ENCODE results near the gene RTN3.
A peak's percentile ranks its signal among the peaks of the same experiment; 100 is the strongest.

RTN3 gene

DNA sequence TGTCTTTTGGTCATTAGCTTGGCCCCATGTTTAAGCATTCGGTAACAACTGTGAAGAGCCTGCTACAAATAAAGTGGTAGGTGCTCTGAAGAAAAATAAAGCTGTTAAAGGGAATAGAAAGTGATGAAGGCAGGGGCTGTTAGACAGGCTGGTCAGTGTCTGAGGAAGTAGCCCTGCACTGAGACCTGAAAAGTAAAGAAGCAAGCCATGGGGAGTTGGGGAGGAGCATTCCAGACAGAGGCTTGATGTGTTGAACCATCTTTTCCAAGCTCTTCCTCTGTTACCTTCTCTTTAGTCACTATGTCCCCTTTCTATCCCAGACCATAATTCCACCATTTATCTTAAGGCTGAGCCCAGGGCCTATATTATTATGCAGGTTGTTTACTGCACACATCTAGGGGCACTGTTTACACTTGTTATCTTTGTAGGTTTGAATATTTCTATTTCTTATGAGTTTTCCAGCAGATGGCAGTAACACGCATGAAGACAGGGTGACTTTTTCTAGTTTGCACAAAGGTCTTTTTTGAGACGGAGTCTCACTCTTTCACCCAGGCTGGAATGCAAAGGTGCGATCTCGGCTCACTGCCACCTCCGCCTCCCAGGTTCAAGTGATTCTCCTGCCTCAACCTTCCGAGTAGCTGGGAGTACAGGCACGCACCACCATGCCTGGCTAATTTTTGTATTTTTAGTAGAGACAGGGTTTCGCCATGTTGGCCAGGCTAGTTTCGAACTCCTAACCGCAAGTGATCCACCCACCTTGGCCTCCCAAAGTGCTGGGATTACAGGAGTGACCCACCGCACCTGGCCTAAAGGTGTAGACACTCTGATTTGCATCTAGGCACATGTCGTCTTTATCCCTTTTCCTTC lies 64.2 kb downstream of the RTN3 start:
- TF ChIP-seq ZFX (IDR thresholded peaks at IDR 0.05; ENCODE audit: borderline replicate concordance), result no peak
- peak; percentile 45 for TF ChIP-seq CTCF (IDR thresholded peaks at IDR 0.05)
- H3K27ac ChIP-seq, result no peak overlapping the region

- TF ChIP-seq ZFX (IDR thresholded peaks at IDR 0.05; ENCODE audit: borderline replicate concordance) (no peak), CTCF (IDR thresholded peaks at IDR 0.05) (no peak)
These were observed 65.7 kb downstream of the RTN3 start for GRCh38 chr11:63747011-63747410.

GRCh38 chr11:63749624-63750023 lies 68.3 kb downstream of the RTN3 start:
- no peak overlapping the region for H3K27ac ChIP-seq
- TF ChIP-seq CTCF (IDR thresholded peaks at IDR 0.05) (no peak), ZFX (IDR thresholded peaks at IDR 0.05; ENCODE audit: borderline replicate concordance) (no peak)

More at GRCh38 chr11:63747011-63747410, 65.7 kb downstream of the RTN3 start:
- H3K27ac ChIP-seq, result no peak overlapping the region

DNA sequence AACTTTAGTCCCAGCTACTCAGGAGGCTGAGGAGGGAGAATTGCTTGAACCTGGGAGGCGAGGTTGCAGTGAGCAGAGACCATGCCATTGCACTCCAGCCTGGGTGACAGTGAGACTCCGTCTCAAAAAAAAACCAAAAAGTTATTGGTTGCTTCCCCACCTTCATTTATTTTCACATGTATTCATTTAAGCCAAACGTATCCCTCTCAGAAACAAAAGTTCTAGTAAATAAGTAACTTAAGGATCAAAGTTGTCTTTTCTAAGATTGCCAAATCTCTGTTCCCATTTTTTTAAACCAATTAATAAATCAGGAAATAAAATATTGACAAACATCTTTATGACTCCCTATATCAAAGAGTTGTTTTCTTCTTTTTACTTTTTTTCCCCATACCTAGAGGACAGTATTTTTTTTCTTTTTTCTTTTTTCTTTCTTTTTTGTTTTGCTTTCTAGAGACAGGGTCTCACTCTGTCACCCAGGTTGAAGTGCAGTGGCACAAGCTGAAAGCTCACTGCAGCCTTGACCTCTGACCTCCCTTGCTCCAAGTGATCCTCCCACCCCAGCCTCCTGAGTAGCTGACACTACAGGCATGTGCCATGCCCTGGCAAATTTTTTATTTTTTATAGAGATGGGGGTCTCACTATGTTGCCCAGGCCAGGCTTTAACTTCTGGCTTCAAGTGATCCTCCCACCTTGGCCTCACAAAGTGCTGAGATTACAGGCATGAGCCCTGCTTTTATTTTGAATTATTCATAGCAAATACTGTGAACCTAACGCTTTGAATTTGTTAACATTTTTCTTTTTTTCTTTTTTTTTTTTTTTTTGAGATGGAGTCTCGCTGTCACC lies 75.8 kb downstream of the RTN3 start:
- no peak overlapping the region for H3K27ac ChIP-seq
- TF ChIP-seq CTCF (IDR thresholded peaks at IDR 0.05), result no peak
- TF ChIP-seq ZFX (IDR thresholded peaks at IDR 0.05; ENCODE audit: borderline replicate concordance), result no peak

DNA sequence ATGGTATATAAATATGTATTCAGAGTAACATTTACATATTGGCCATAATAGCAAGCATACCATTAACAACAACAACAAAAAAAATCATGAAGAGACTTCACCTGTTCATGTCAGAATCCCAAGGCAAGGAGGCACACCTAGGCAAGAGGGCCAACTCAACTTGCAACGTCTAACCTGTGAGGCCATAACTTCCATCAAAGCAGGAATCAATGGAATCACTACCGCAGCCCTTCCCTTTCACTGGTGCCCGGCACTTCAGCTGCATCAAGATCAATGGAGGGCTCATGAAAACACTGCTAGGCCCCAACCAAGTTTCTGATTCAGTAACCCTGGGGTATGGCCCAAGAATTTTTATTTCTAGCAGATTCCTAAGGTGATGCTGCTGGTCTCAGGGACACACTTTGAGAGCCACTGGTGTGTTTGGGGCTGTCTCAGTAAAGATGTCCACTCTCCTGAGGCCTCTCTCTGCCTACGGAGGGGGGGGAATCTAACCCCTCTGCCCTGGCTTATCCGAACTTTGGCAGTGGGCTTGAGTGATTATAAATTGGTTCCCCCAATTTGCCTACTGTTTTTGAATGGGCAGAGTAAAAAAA lies 79.3 kb downstream of the RTN3 start:
- TF ChIP-seq CTCF (IDR thresholded peaks at IDR 0.05) (no peak), ZFX (IDR thresholded peaks at IDR 0.05; ENCODE audit: borderline replicate concordance) (no peak)
- H3K27ac ChIP-seq, result peak overlapping the region; percentile 83

GRCh38 chr11:63761188-63761587 lies 79.9 kb downstream of the RTN3 start:
- no peak for TF ChIP-seq CTCF (IDR thresholded peaks at IDR 0.05)
- no peak for TF ChIP-seq ZFX (IDR thresholded peaks at IDR 0.05; ENCODE audit: borderline replicate concordance)
- H3K27ac ChIP-seq, result peak overlapping the region; percentile 83

Data from 22Rv1 (cell line).